Testis (tissue), 3 donors: ENCODE results near the gene TJP2. TPM values are rescaled to one million over a fixed set of nuclear protein-coding genes. Genes with fewer than 3 reads are reported as not detected.

ENCODE experiments used
- DNase-seq: peaks from one replicate; pipeline ENCODE4 v3.0.0-alpha.2; 2019
- H3K27ac ChIP-seq, 2 donors: fragments of 200-600 bp; sonication (generic); one replicate each; pipeline ENCODE4 v1.5.1; 2019
- H3K27me3 ChIP-seq: fragments of 200-600 bp; sonication (generic); one replicate; pipeline ENCODE4 v1.5.1; 2019
- H3K36me3 ChIP-seq: fragments of 200-600 bp; sonication (generic); one replicate; pipeline ENCODE4 v1.5.1; 2017; ENCODE audit warnings: low read depth; ENCODE audit errors: missing control alignments
- H3K4me1 ChIP-seq: fragments of 200-600 bp; sonication (generic); one replicate; pipeline ENCODE4 v1.5.1; 2019
- H3K4me3 ChIP-seq, 2 donors: fragments of 200-600 bp; sonication (generic); one replicate each; pipeline ENCODE4 v1.5.1; 2017 to 2019
- H3K9me3 ChIP-seq: fragments of 200-600 bp; sonication (generic); one replicate; pipeline ENCODE4 v1.5.1; 2017
- POLR2A ChIP-seq: fragments of 450-650 bp; IDR thresholded peaks from one replicate; pipeline ENCODE4 v1.6.1; 2017; ENCODE audit warnings: antibody characterized with exemption, mild to moderate bottlenecking, moderate library complexity
- WGBS, 2 donors: methylation state at CpG; one replicate each; pipeline ENCODE4 v1.1.5; 2018; 5-methylcytosine and 5-hydroxymethylcytosine counted together
- intact Hi-C: fragments of 100-400 bp; cut with DNase I; formaldehyde crosslinking; loops from one replicate; pipeline ENCODE4 v1.15.1; 2023; ENCODE audit warnings: low total_unique reads
- polyA plus RNA-seq: library from polyadenylated mRNA; stranded (reverse); fragments of 350-450 nt; fragmentation: Illumina TruSeq; extraction: RNeasy Lipid Tissue Mini Kit (QIAGEN cat#74804); gene quantifications from one replicate; pipeline ENCODE4 v1.2.3, GENCODE V29; 2014; ENCODE audit warnings: low read depth, low replicate concordance; ENCODE audit not compliant: insufficient read depth
- total RNA-seq, 2 donors: library from RNA; depleted of rRNA; stranded (reverse); fragments of >200 nt; gene quantifications; one replicate each; pipeline ENCODE4 v1.2.3, GENCODE V29; 2016
- TF ChIP-seq, protein P1 (sequence below), 3 experiments: fragments of 450-650 bp in 2 of 3; fragments of 200-600 bp in 1 of 3; sonication (generic) in 1 of 3; IDR thresholded peaks; one replicate each; pipeline ENCODE4 v1.5.1; 2016 to 2019; ENCODE audit warnings: antibody characterized with exemption in 3 of 3, mild to moderate bottlenecking in 2 of 3, moderate library complexity in 1 of 3

The TJP2 gene
- total and polyA plus RNA-seq, 3 donors from 2014 or later = 108 to 168 (median 148) TPM

DNA sequence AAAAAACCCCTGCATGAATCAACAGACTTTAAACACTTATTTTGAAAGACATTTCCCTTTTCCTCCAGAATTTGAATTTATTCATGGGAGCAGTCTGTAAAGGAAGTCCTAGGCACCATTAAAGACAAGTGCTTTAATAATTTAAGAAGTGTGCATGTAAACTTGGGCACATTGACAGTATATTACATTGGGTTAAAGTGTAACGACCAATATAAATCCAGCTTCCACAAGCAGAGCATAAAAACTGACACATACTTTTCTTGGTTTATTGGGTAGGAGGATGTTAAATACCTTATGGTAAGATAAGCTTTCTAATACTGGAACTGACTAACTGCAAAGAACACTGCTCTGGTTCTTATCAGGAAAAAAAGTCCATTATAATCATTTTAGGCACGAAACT lies 149.8 kb downstream of the TJP2 start:
- H3K9me3 ChIP-seq = no peaks in the 10 kb centered on the region
- no peak overlapping the region for H3K27ac ChIP-seq
- intact Hi-C loops = no loop called here
- no peaks in the 10 kb centered on the region for H3K36me3 ChIP-seq
- no peaks in the 10 kb centered on the region for H3K27me3 ChIP-seq
- no peak for TF ChIP-seq POLR2A
- TF ChIP-seq, protein P1, sequence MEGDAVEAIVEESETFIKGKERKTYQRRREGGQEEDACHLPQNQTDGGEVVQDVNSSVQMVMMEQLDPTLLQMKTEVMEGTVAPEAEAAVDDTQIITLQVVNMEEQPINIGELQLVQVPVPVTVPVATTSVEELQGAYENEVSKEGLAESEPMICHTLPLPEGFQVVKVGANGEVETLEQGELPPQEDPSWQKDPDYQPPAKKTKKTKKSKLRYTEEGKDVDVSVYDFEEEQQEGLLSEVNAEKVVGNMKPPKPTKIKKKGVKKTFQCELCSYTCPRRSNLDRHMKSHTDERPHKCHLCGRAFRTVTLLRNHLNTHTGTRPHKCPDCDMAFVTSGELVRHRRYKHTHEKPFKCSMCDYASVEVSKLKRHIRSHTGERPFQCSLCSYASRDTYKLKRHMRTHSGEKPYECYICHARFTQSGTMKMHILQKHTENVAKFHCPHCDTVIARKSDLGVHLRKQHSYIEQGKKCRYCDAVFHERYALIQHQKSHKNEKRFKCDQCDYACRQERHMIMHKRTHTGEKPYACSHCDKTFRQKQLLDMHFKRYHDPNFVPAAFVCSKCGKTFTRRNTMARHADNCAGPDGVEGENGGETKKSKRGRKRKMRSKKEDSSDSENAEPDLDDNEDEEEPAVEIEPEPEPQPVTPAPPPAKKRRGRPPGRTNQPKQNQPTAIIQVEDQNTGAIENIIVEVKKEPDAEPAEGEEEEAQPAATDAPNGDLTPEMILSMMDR (IDR thresholded peaks at IDR 0.05) = no peak
- 26 to 28% methylated on average over 2 of the region's 2 CpGs for WGBS, 2 donors
- no peak overlapping the region for H3K4me3 ChIP-seq
- DNase-seq = no peak
- H3K4me1 ChIP-seq = no peaks in the 10 kb centered on the region

Other genes starting within 250 kb of the TJP2 start
- 10 to 100 TPM; 14.0 to 14.2 TPM for gene PRKACG, start 160.2 kb upstream of the TJP2 start, total RNA-seq
- gene PRKACG, start 160.2 kb upstream of the TJP2 start, polyA plus RNA-seq = 46.5 TPM
- 10 to 100 TPM; 14.5 to 29.4 TPM for gene FXN, start 138.5 kb upstream of the TJP2 start, total RNA-seq
- gene FXN, start 138.5 kb upstream of the TJP2 start, polyA plus RNA-seq = 19.7 TPM
- gene ENTREP1, start 150.9 kb downstream of the TJP2 start, total RNA-seq = 1 to 10 TPM; 5.9 to 7.9 TPM
- 5.2 TPM for gene ENTREP1, start 150.9 kb downstream of the TJP2 start, polyA plus RNA-seq